B cell (primary cell): ENCODE measurements around the gene AGTPBP1. TPM values are rescaled to one million over a fixed set of nuclear protein-coding genes. Genes with fewer than 3 reads are reported as not detected.

Experiments used
- ATAC-seq: fragments of 200-7000 bp; cut with Tn5 transposase; one replicate; pipeline ENCODE4 v1.10.0; 2021; ENCODE audit warnings: low read depth, mild to moderate bottlenecking, moderate number of reproducible peaks, moderate library complexity
- CTCF ChIA-PET: fragments of 350-600 bp; sonication (Branson Sonifier 250); formaldehyde crosslinking; loops from one replicate; lab custom pipeline; 2021; ENCODE audit warnings: antibody characterized with exemption, inconsistent platforms; lab: Charles Lee
- POLR2A ChIA-PET: fragments of 350-600 bp; sonication (Branson Sonifier 250); formaldehyde crosslinking; loops from one replicate; lab custom pipeline; 2021; ENCODE audit warnings: antibody characterized with exemption; lab: Charles Lee
- DNase-seq: peaks from one replicate; pipeline ENCODE4 v3.0.0; 2013
- H2AFZ ChIP-seq: 2 replicates; pipeline ENCODE4 v1.6.1; 2012; ENCODE audit warnings: mild to moderate bottlenecking, low read depth, low read length; ENCODE audit not compliant: insufficient read depth, poor library complexity, severe bottlenecking
- H3K27ac ChIP-seq, 2 donors: 1 replicate in 1 of 2; 2 replicates in 1 of 2; pipeline ENCODE4 v1.5.1; 2012 to 2013; ENCODE audit warnings: low read length in 2 of 2, mild to moderate bottlenecking in 2 of 2, moderate library complexity in 1 of 2
- H3K27me3 ChIP-seq, 4 experiments: fragments of 200-600 bp in 1 of 4; sonication (generic) in 1 of 4; replicated peaks in 1 of 4; 1 replicate in 2 of 4; 2 replicates in 2 of 4; pipeline versions ENCODE4 v1.6.1 to v1.7.0; 2013 to 2016; ENCODE audit warnings: low read length in 3 of 4, mild to moderate bottlenecking in 2 of 4, mixed read lengths in 1 of 4, moderate library complexity in 1 of 4; ENCODE audit not compliant: insufficient read depth in 4 of 4, control insufficient read depth in 3 of 4; ENCODE audit errors: control extremely low read depth in 1 of 4
- H3K36me3 ChIP-seq, 2 experiments: replicated peaks in 1 of 2; 1 replicate in 1 of 2; 2 replicates in 1 of 2; pipeline versions ENCODE4 v1.6.1 to v1.7.1; 2013; ENCODE audit warnings: low read length in 1 of 2; ENCODE audit not compliant: insufficient read depth in 2 of 2, control insufficient read depth in 1 of 2; ENCODE audit errors: control extremely low read depth in 1 of 2, extremely low read depth in 1 of 2
- H3K4me1 ChIP-seq, 2 donors: fragments of 200-600 bp in 1 of 2; sonication (generic) in 1 of 2; 1 replicate in 1 of 2; 2 replicates in 1 of 2; pipeline versions ENCODE4 v1.5.1 to v1.6.1; 2013 to 2017; ENCODE audit warnings: low read length in 2 of 2; ENCODE audit not compliant: control insufficient read depth in 2 of 2, insufficient read depth in 2 of 2
- H3K4me2 ChIP-seq: replicated peaks from 2 replicates; pipeline ENCODE3; 2012; ENCODE audit warnings: mild to moderate bottlenecking, low read depth, low read length; ENCODE audit not compliant: poor library complexity, severe bottlenecking
- H3K4me3 ChIP-seq, 5 experiments: fragments of 200-600 bp in 1 of 5; sonication (generic) in 1 of 5; 1 replicate in 3 of 5; 2 replicates in 2 of 5; pipeline versions ENCODE4 v1.5.1 to v1.7.0; 2011 to 2016; ENCODE audit warnings: low read length in 4 of 5, mild to moderate bottlenecking in 4 of 5, low read depth in 2 of 5, control low read depth in 1 of 5, moderate library complexity in 1 of 5; ENCODE audit not compliant: insufficient read depth in 1 of 5; ENCODE audit errors: control extremely low read depth in 1 of 5, extremely low read depth in 1 of 5
- H3K79me2 ChIP-seq: fragments of 200-600 bp; sonication (generic); one replicate; pipeline ENCODE4 v1.6.0; 2016; ENCODE audit warnings: low read length; ENCODE audit not compliant: control insufficient read depth, insufficient read depth
- H3K9ac ChIP-seq: fragments of 200-600 bp; sonication (generic); 2 replicates; pipeline ENCODE4 v1.6.1; 2017; ENCODE audit warnings: mild to moderate bottlenecking, low read length, moderate library complexity
- H3K9me3 ChIP-seq, 3 donors: one replicate each; pipeline versions ENCODE4 v1.6.1 to v1.7.1; 2013; ENCODE audit warnings: low read length in 2 of 3; ENCODE audit not compliant: control insufficient read depth in 2 of 3, insufficient read depth in 1 of 3; ENCODE audit errors: control extremely low read depth in 1 of 3
- H4K20me1 ChIP-seq: 2 replicates; pipeline ENCODE4 v1.6.0; 2012; ENCODE audit warnings: mild to moderate bottlenecking, low read length; ENCODE audit not compliant: insufficient read depth, control insufficient read depth, poor library complexity, severe bottlenecking
- H3K27ac Mint-ChIP-seq: one replicate; pipeline ENCODE4 v1.8.0; 2021; ENCODE audit warnings: mixed read lengths
- H3K27me3 Mint-ChIP-seq: one replicate; pipeline ENCODE4 v1.8.0; 2021; ENCODE audit warnings: mixed read lengths
- H3K4me1 Mint-ChIP-seq: one replicate; pipeline ENCODE4 v1.8.0; 2021; ENCODE audit warnings: mixed read lengths
- H3K4me3 Mint-ChIP-seq: one replicate; pipeline ENCODE4 v1.8.0; 2021; ENCODE audit warnings: mixed read lengths
- H3K9me3 Mint-ChIP-seq: one replicate; pipeline ENCODE4 v1.8.0; 2022; ENCODE audit warnings: mixed read lengths; ENCODE audit not compliant: insufficient read depth
- CTCF ChIP-seq: fragments of 200-600 bp; IDR thresholded peaks from one replicate; pipeline ENCODE4 v1.8.0; 2022; ENCODE audit warnings: antibody characterized with exemption, mild to moderate bottlenecking
- EZH2 ChIP-seq: IDR thresholded peaks from 2 replicates; pipeline ENCODE4 v1.6.1; 2012; ENCODE audit warnings: borderline replicate concordance, low read depth, mild to moderate bottlenecking, moderate library complexity, low read length; ENCODE audit not compliant: insufficient read depth, poor library complexity, severe bottlenecking
- WGBS: methylation state at CpG from one replicate; pipeline ENCODE4 v1.1.5; 2013; ENCODE audit warnings: missing lambda C conversion rate; ENCODE audit not compliant: insufficient coverage; 5-methylcytosine and 5-hydroxymethylcytosine counted together
- intact Hi-C: fragments of 100-400 bp; cut with micrococcal nuclease; formaldehyde crosslinking; loops from one replicate; pipeline ENCODE4 v1.10.0; 2022
- polyA plus RNA-seq: library from polyadenylated mRNA; depleted of rRNA; stranded (reverse); fragments of >200 nt; gene quantifications from 2 replicates; pipeline ENCODE4 v1.2.3, GENCODE V29; 2012
- total RNA-seq, 2 donors: library from RNA; stranded (reverse); fragments of 120-200 nt in 1 of 2; gene quantifications; 1 replicate in 1 of 2; 2 replicates in 1 of 2; pipeline versions ENCODE4 v1.2.3 to v1.2.4, GENCODE V29; 2013 to 2022

AGTPBP1 gene
- total and polyA plus RNA-seq, 2 donors (not counting 1 experiment from before 2014, with no cell fraction given), result 7.5 to 33.1 TPM

- CTCF ChIA-PET, result no interaction called here
- H3K27me3 ChIP-seq, result no peaks in the 10 kb centered on the region
- Mint-ChIP-seq H3K4me1 (peaks cover 50% of the 10 kb centered on the region), H3K9me3 (no peaks in the 10 kb centered on the region), H3K4me3 (no peak overlapping the region), H3K27ac (no peak overlapping the region), H3K27me3 (no peaks in the 10 kb centered on the region)
- H3K4me3 ChIP-seq, result no peak overlapping the region
- POLR2A ChIA-PET, result no interaction called here
- H3K4me1 ChIP-seq, result peaks cover 0 to 9% of the 10 kb centered on the region in 2 donors
- intact Hi-C loops, result no loop called here
- H3K27ac ChIP-seq, result no peak overlapping the region
- H3K36me3 ChIP-seq, result no peaks in the 10 kb centered on the region
- H3K4me2 ChIP-seq, result no peak overlapping the region
- DNase-seq (no peak), ATAC-seq (no peak)
- H4K20me1 ChIP-seq, result peaks cover 4% of the 10 kb centered on the region
- peaks cover 0 to 3% (median 0%) of the 10 kb centered on the region in 3 donors for H3K9me3 ChIP-seq
- no peak overlapping the region for H2AFZ ChIP-seq
- no peak overlapping the region for H3K9ac ChIP-seq
- H3K79me2 ChIP-seq, result peaks cover 80% of the 10 kb centered on the region
- TF ChIP-seq EZH2 (no peak), CTCF (no peak)
These were observed 11.9 kb downstream of the AGTPBP1 start for GRCh38 chr9:85729882-85730281.

DNA sequence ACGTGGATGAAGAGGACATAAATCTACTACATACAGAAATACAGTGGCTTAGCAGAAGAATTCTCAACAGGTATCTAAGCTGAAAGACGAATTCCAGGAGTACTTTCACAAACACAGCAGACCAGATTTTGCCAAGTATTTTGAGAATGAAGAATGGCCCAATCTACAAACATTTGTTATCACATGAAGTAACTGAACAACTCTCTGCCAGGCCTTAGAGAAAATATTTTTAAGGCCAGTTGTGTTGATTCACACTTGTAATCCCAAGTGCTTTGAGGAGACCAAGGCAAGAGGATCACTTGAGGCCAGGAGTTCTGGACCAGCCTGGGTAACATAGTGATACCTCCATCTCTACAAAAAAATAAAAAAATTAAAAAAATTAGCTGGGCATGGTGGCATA is 14.3 kb downstream of the AGTPBP1 start:
- WGBS, result 100% methylated on average over 1 of the region's 2 CpGs
- Histone ChIP-seq H3K27ac (no peak overlapping the region), H3K9ac (no peak overlapping the region), H2AFZ (no peak overlapping the region), H3K27me3 (no peaks in the 10 kb centered on the region), H3K36me3 (no peaks in the 10 kb centered on the region), H3K4me2 (no peak overlapping the region), H3K79me2 (peaks cover 70% of the 10 kb centered on the region), H3K4me1 (peaks cover 5 to 10% of the 10 kb centered on the region in 2 donors), H3K9me3 (no peaks in the 10 kb centered on the region), H4K20me1 (peaks cover 9% of the 10 kb centered on the region), H3K4me3 (no peak overlapping the region)
- TF ChIP-seq EZH2 (no peak), CTCF (no peak)
- no peak overlapping the region for H3K27ac Mint-ChIP-seq
- ChIA-PET CTCF (no interaction called here), POLR2A (no interaction called here)
- H3K9me3 Mint-ChIP-seq, result no peaks in the 10 kb centered on the region
- no peaks in the 10 kb centered on the region for H3K27me3 Mint-ChIP-seq
- DNase-seq (no peak), ATAC-seq (no peak)
- no peak overlapping the region for H3K4me3 Mint-ChIP-seq
- intact Hi-C loops, result no loop called here
- H3K4me1 Mint-ChIP-seq, result peaks cover 42% of the 10 kb centered on the region
